H9 (cell line): Measurements from ENCODE around the gene CABLES1. TPM values are rescaled to one million over a fixed set of nuclear protein-coding genes. Genes with fewer than 3 reads are reported as not detected.

Source experiments
- DNase-seq: peaks from one replicate; pipeline ENCODE4 v3.0.0-alpha.2; 2017
- H2AFZ ChIP-seq: one replicate; pipeline ENCODE4 v1.6.1; 2013; ENCODE audit warnings: mild to moderate bottlenecking, low read length, control low read depth, moderate library complexity
- H2AK5ac ChIP-seq: 2 replicates; pipeline ENCODE4 v1.6.1; 2013; ENCODE audit warnings: low read length, control low read depth, mixed read lengths; ENCODE audit not compliant: insufficient read length
- H2BK120ac ChIP-seq: one replicate; pipeline ENCODE4 v1.6.1; 2013; ENCODE audit warnings: low read depth, mild to moderate bottlenecking, low read length, control low read depth, inconsistent platforms; ENCODE audit not compliant: poor library complexity, severe bottlenecking
- H2BK12ac ChIP-seq: 2 replicates; pipeline ENCODE4 v1.6.1; 2013; ENCODE audit warnings: low read length, control low read depth, mixed read lengths, low read depth; ENCODE audit not compliant: insufficient read length
- H2BK15ac ChIP-seq: 2 replicates; pipeline ENCODE4 v1.6.1; 2013; ENCODE audit warnings: low read depth, low read length, control low read depth
- H2BK20ac ChIP-seq: one replicate; pipeline ENCODE4 v1.6.1; 2013; ENCODE audit warnings: low read depth, mild to moderate bottlenecking, low read length, control low read depth, inconsistent platforms; ENCODE audit not compliant: poor library complexity, severe bottlenecking
- H2BK5ac ChIP-seq: 2 replicates; pipeline ENCODE4 v1.6.1; 2013; ENCODE audit warnings: low read length, control low read depth, mixed read lengths; ENCODE audit not compliant: insufficient read length
- H3K14ac ChIP-seq: 2 replicates; pipeline ENCODE4 v1.6.1; 2013; ENCODE audit warnings: low read length, control low read depth; ENCODE audit not compliant: insufficient read depth
- H3K18ac ChIP-seq: 2 replicates; pipeline ENCODE4 v1.6.1; 2013; ENCODE audit warnings: low read depth, mild to moderate bottlenecking, mixed read lengths, low read length, control low read depth; ENCODE audit not compliant: insufficient read length
- H3K23ac ChIP-seq: 2 replicates; pipeline ENCODE4 v1.6.1; 2013; ENCODE audit warnings: low read length, control low read depth, mixed read lengths, low read depth; ENCODE audit not compliant: insufficient read length
- H3K23me2 ChIP-seq: 2 replicates; pipeline ENCODE4 v1.6.1; 2013; ENCODE audit warnings: low read depth, mild to moderate bottlenecking, mixed read lengths, low read length, control low read depth; ENCODE audit not compliant: insufficient read length, poor library complexity, severe bottlenecking
- H3K27ac ChIP-seq: 2 replicates; pipeline ENCODE4 v1.5.1; 2013; ENCODE audit warnings: low read length, control low read depth, mixed read lengths, low read depth; ENCODE audit not compliant: insufficient read length
- H3K27me3 ChIP-seq: 2 replicates; pipeline ENCODE4 v1.6.1; 2013; ENCODE audit warnings: low read length, control low read depth, inconsistent platforms; ENCODE audit not compliant: insufficient read depth
- H3K4ac ChIP-seq: 2 replicates; pipeline ENCODE4 v1.6.1; 2013; ENCODE audit warnings: low read depth, mild to moderate bottlenecking, control low read depth, inconsistent platforms, low read length, moderate library complexity
- H3K4me1 ChIP-seq: 2 replicates; pipeline ENCODE4 v1.6.1; 2013; ENCODE audit warnings: low read length, control low read depth, inconsistent platforms; ENCODE audit not compliant: insufficient read depth
- H3K4me2 ChIP-seq: 2 replicates; pipeline ENCODE4 v1.6.1; 2013; ENCODE audit warnings: low read length, control low read depth, mixed read lengths; ENCODE audit not compliant: insufficient read length, insufficient read depth
- H3K56ac ChIP-seq: 2 replicates; pipeline ENCODE4 v1.6.1; 2013; ENCODE audit warnings: low read depth, mild to moderate bottlenecking, mixed read lengths, low read length, control low read depth; ENCODE audit not compliant: insufficient read length
- H3K79me1 ChIP-seq: 2 replicates; pipeline ENCODE4 v1.6.1; 2013; ENCODE audit warnings: low read depth, mild to moderate bottlenecking, moderate library complexity, low read length, control low read depth, inconsistent platforms; ENCODE audit not compliant: insufficient read depth, poor library complexity, severe bottlenecking
- H3K79me2 ChIP-seq: 2 replicates; pipeline ENCODE4 v1.6.1; 2013; ENCODE audit warnings: low read length, control low read depth, inconsistent platforms; ENCODE audit not compliant: insufficient read depth
- H3K9ac ChIP-seq: 2 replicates; pipeline ENCODE4 v1.6.1; 2013; ENCODE audit warnings: low read length, control low read depth, mixed read lengths; ENCODE audit not compliant: insufficient read length; ENCODE audit errors: extremely low read depth
- H3K9me3 ChIP-seq: one replicate; pipeline ENCODE4 v1.6.1; 2013; ENCODE audit warnings: low read depth, low read length, inconsistent platforms; ENCODE audit not compliant: control insufficient read depth
- H3T11ph ChIP-seq: one replicate; pipeline ENCODE4 v1.6.1; 2013; ENCODE audit warnings: mild to moderate bottlenecking, low read length, control low read depth, inconsistent platforms
- H4K20me1 ChIP-seq: one replicate; pipeline ENCODE4 v1.6.1; 2013; ENCODE audit not compliant: control insufficient read depth, insufficient read length, insufficient read depth
- H4K5ac ChIP-seq: 2 replicates; pipeline ENCODE4 v1.6.1; 2013; ENCODE audit warnings: low read depth, mild to moderate bottlenecking, mixed read lengths, low read length, control low read depth; ENCODE audit not compliant: insufficient read length
- H4K8ac ChIP-seq: replicated peaks from 2 replicates; pipeline ENCODE4 v1.6.1; 2013; ENCODE audit warnings: low read length, control low read depth, mixed read lengths, low read depth; ENCODE audit not compliant: insufficient read length
- H4K91ac ChIP-seq: 2 replicates; pipeline ENCODE4 v1.6.1; 2013; ENCODE audit warnings: low read depth, mild to moderate bottlenecking, moderate library complexity, mixed read lengths, low read length, control low read depth; ENCODE audit not compliant: insufficient read length
- H3K27ac Mint-ChIP-seq, 3 experiments: 2 replicates in 2 of 3; 3 replicates in 1 of 3; pipeline ENCODE4 v1.8.0; 2020 to 2021; ENCODE audit warnings: mixed read lengths in 3 of 3, mild to moderate bottlenecking in 1 of 3, moderate library complexity in 1 of 3
- H3K27me3 Mint-ChIP-seq: 2 replicates; pipeline ENCODE4 v1.8.0; 2021; ENCODE audit warnings: low read depth, mild to moderate bottlenecking, moderate library complexity, mixed read lengths
- H3K36me3 Mint-ChIP-seq, 3 experiments: 2 replicates in 2 of 3; 3 replicates in 1 of 3; pipeline ENCODE4 v1.8.0; 2020 to 2021; ENCODE audit warnings: low read depth in 3 of 3, mixed read lengths in 3 of 3; ENCODE audit not compliant: insufficient read depth in 1 of 3
- H3K4me1 Mint-ChIP-seq, 2 experiments: 2 replicates each; pipeline ENCODE4 v1.8.0; 2020; ENCODE audit warnings: mixed read lengths in 2 of 2
- H3K4me3 Mint-ChIP-seq, 2 experiments: 2 replicates in 1 of 2; 3 replicates in 1 of 2; pipeline ENCODE4 v1.8.0; 2020 to 2021; ENCODE audit warnings: mild to moderate bottlenecking in 2 of 2, mixed read lengths in 2 of 2, moderate library complexity in 1 of 2
- H3K9me3 Mint-ChIP-seq, 2 experiments: 2 replicates in 1 of 2; 3 replicates in 1 of 2; pipeline ENCODE4 v1.8.0; 2020; ENCODE audit warnings: mild to moderate bottlenecking in 2 of 2, mixed read lengths in 2 of 2, moderate library complexity in 1 of 2
- CTCF ChIP-seq: fragments of 200-600 bp; sonication (generic); conservative IDR thresholded peaks from 3 replicates; pipeline ENCODE4 v1.8.0; 2021; ENCODE audit warnings: antibody characterized with exemption, mild to moderate bottlenecking
- WGBS: extraction: QIAGEN DNeasy Blood & Tissue Kit; methylation state at CpG from one replicate; pipeline ENCODE4 v1.1.7; 2013; ENCODE audit warnings: missing lambda C conversion rate, low lambda C conversion rate, mixed read lengths; ENCODE audit not compliant: insufficient read length; ENCODE audit errors: extremely low coverage; 5-methylcytosine and 5-hydroxymethylcytosine counted together
- total RNA-seq: library from RNA; stranded (reverse); gene quantifications from 2 replicates; pipeline ENCODE4 v1.2.1, GENCODE V29; 2021

The CABLES1 gene
- total RNA-seq, 1 experiment from 2014 or later = 27.1 TPM

- no peaks in the 10 kb centered on the region for H3K79me1 ChIP-seq
- no peak overlapping the region for H3K4ac ChIP-seq
- H3K14ac ChIP-seq = no peak overlapping the region; the same call in 1 of the 2 replicates
- Mint-ChIP-seq H3K4me3 (no peak overlapping the region), H3K9me3 (no peaks in the 10 kb centered on the region), H3K36me3 (peaks cover under 1 to 2% (median 1%) of the 10 kb centered on the region in 3 experiments; a peak in 4 of 7 replicates), H3K27me3 (no peaks in the 10 kb centered on the region), H3K27ac (no peak overlapping the region; a peak in 2 of 7 replicates), H3K4me1 (peaks cover 20 to 21% of the 10 kb centered on the region in 2 experiments)
- no peak overlapping the region for H4K8ac ChIP-seq
- no peak overlapping the region for H4K5ac ChIP-seq
- H3T11ph ChIP-seq = no peak overlapping the region
- H2AFZ ChIP-seq = no peak overlapping the region
- no peak overlapping the region for H2BK120ac ChIP-seq
- H3K27ac ChIP-seq = no peak overlapping the region
- H3K27me3 ChIP-seq = no peaks in the 10 kb centered on the region
- no peaks in the 10 kb centered on the region for H3K79me2 ChIP-seq
- no peak overlapping the region for H3K23ac ChIP-seq
- no peak overlapping the region for H3K4me2 ChIP-seq
- peak overlapping the region; percentile 71 for H2AK5ac ChIP-seq
- H2BK20ac ChIP-seq = no peak overlapping the region
- no peak overlapping the region for H4K91ac ChIP-seq
- H3K9ac ChIP-seq = no peak overlapping the region
- H3K9me3 ChIP-seq = no peaks in the 10 kb centered on the region
- DNase-seq = no peak
- H3K4me1 ChIP-seq = no peaks in the 10 kb centered on the region
- H2BK15ac ChIP-seq = no peak overlapping the region
- H3K56ac ChIP-seq = no peak overlapping the region
- H2BK5ac ChIP-seq = no peak overlapping the region
- no peak overlapping the region for H2BK12ac ChIP-seq
- no peaks in the 10 kb centered on the region for H3K23me2 ChIP-seq
- TF ChIP-seq CTCF = no peak
- no CpG with 5 or more reads among the region's 8 CpGs for WGBS
- no peak overlapping the region for H3K18ac ChIP-seq
- no peaks in the 10 kb centered on the region for H4K20me1 ChIP-seq
Measured at GRCh38 chr18:23302851-23303527, 167.7 kb downstream of the CABLES1 start.
